B cell (primary cell): ENCODE data around the gene HSPA12B.

Source experiments
- CTCF ChIP-seq: fragments of 200-600 bp; IDR thresholded peaks from one replicate; pipeline ENCODE4 v1.8.0; 2022; ENCODE audit warnings: antibody characterized with exemption, mild to moderate bottlenecking
- EZH2 ChIP-seq: IDR thresholded peaks from 2 replicates; pipeline ENCODE4 v1.6.1; 2012; ENCODE audit warnings: borderline replicate concordance, low read depth, mild to moderate bottlenecking, moderate library complexity, low read length; ENCODE audit not compliant: insufficient read depth, poor library complexity, severe bottlenecking

- TF ChIP-seq CTCF, result no peak
- no peak for TF ChIP-seq EZH2
Observed at GRCh38 chr20:3687655-3688054, 44.8 kb upstream of the HSPA12B start.
